HepG2 (cell line): ENCODE measurements around the gene SNX9. TPM values are rescaled to one million over a fixed set of nuclear protein-coding genes. Genes with fewer than 3 reads are reported as not detected.
A peak's percentile ranks its signal among the peaks of the same experiment; 100 is the strongest.

ENCODE experiments used
- AKNA ChIP-seq: sonication (generic); formaldehyde crosslinking; IDR thresholded peaks from 2 replicates; pipeline ENCODE4 v1.4.0; 2020; ENCODE audit warnings: missing genetic modification reagents, borderline replicate concordance
- HHEX ChIP-seq: IDR thresholded peaks from 2 replicates; pipeline ENCODE4 v1.6.1; 2016; ENCODE audit warnings: control low read depth
- IRF1 ChIP-seq: sonication (generic); formaldehyde crosslinking; IDR thresholded peaks from 2 replicates; pipeline ENCODE4 v1.4.0; 2020; ENCODE audit warnings: low read depth, mild to moderate bottlenecking, missing genetic modification reagents
- POLR2G ChIP-seq: fragments of 200-400 bp; formaldehyde crosslinking; IDR thresholded peaks from 2 replicates; pipeline ENCODE4 v1.6.1; 2018; ENCODE audit warnings: mild to moderate bottlenecking, low read depth, low read length, moderate library complexity
- SNAI1 ChIP-seq: sonication (generic); formaldehyde crosslinking; IDR thresholded peaks from 2 replicates; pipeline ENCODE4 v1.5.0; 2020; ENCODE audit warnings: mild to moderate bottlenecking, missing genetic modification reagents, borderline replicate concordance
- SRSF4 ChIP-seq: fragments of 200-400 bp; formaldehyde crosslinking; IDR thresholded peaks from one replicate; pipeline ENCODE4 v1.6.1; 2018; ENCODE audit warnings: mild to moderate bottlenecking, low read depth, low read length, moderate library complexity; ENCODE audit not compliant: poor library complexity, severe bottlenecking
- XRCC5 ChIP-seq: fragments of 200-400 bp; formaldehyde crosslinking; optimal IDR thresholded peaks from 2 replicates; pipeline ENCODE3; 2017; ENCODE audit warnings: mild to moderate bottlenecking, low read length
- ZNF512 ChIP-seq: sonication (generic); formaldehyde crosslinking; IDR thresholded peaks from 2 replicates; pipeline ENCODE4 v1.4.0; 2020; ENCODE audit warnings: mild to moderate bottlenecking, missing genetic modification reagents
- ZNF619 ChIP-seq: sonication (generic); formaldehyde crosslinking; IDR thresholded peaks from 2 replicates; pipeline ENCODE4 v1.4.0; 2020; ENCODE audit warnings: mild to moderate bottlenecking, missing genetic modification reagents
- ZNF710 ChIP-seq: sonication (generic); formaldehyde crosslinking; IDR thresholded peaks from 2 replicates; pipeline ENCODE4 v1.5.0; 2020; ENCODE audit warnings: mild to moderate bottlenecking, missing genetic modification reagents, borderline replicate concordance
- ZNF75D ChIP-seq: sonication (generic); formaldehyde crosslinking; IDR thresholded peaks from 2 replicates; pipeline ENCODE4 v1.8.1; 2023; ENCODE audit warnings: missing genetic modification reagents, mild to moderate bottlenecking, borderline replicate concordance
- polyA plus RNA-seq, 8 experiments: library from polyadenylated mRNA; depleted of rRNA in 3 of 8; stranded (reverse) in 7 of 8; unstranded in 1 of 8; fragments of >200 nt; fragmentation: Illumina TruSeq in 4 of 8; extraction: Trizol in 4 of 8; gene quantifications; 2 replicates each; pipeline versions ENCODE4 v1.2.1 to v1.2.3, GENCODE V29; 2011 to 2016; ENCODE audit warnings: low read depth in 4 of 8, missing spikeins in 1 of 8, mixed read lengths in 1 of 8; ENCODE audit not compliant: insufficient read depth in 1 of 8
- total RNA-seq, 5 experiments: library from RNA; depleted of rRNA; stranded (reverse); fragments of >200 nt; fragmentation: Illumina TruSeq; extraction: Trizol; gene quantifications; 2 replicates each; pipeline ENCODE4 v1.2.3, GENCODE V29; 2016; ENCODE audit warnings: low read depth in 1 of 5

SNX9 gene
- total and polyA plus RNA-seq, 2 of the 13 experiments (the other 11 are each of a cell fraction or from before 2014, with no cell fraction given): 21.9 to 36.0 TPM

- TF ChIP-seq AKNA (CRISPR knock-in tag) (no peak), ZNF619 (CRISPR knock-in tag) (no peak; the same call in 1 of the 2 replicates), SNAI1 (CRISPR knock-in tag) (peak; percentile 70; the same call in 1 of the 2 replicates), ZNF75D (CRISPR knock-in tag) (no peak), HHEX (CRISPR knock-in tag) (peak; percentile 73), SRSF4 (no peak), IRF1 (no peak; the same call in 1 of the 2 replicates), ZNF710 (CRISPR knock-in tag) (no peak; the same call in 1 of the 2 replicates), ZNF512 (no peak), POLR2G (peak; percentile 67), XRCC5 (peak; percentile 90)
Measured at GRCh38 chr6:157954150-157955117, 131.4 kb downstream of the SNX9 start (continued).
